ENCODE measurements around the gene ORM1.
"Not testable (repeated sequence)": the region's sequence is repeated elsewhere in the genome, so short reads cannot be mapped to it uniquely, and the experiment has no call there.

ORM1 gene

GRCh38 chr9:114322831-114323531 lies at the start of gene ORM1:
Gene ORM1 (plus strand): TSS chr9:114323098. CDS start chr9:114323134, 36 bp downstream.
- H3K27ac ChIP-seq (ENCODE audit: low read depth in 2 of 2, low read length in 2 of 2); H3K36me3 ChIP-seq (ENCODE audit: control insufficient read depth in 2 of 2, insufficient read depth in 2 of 2, low read length in 2 of 2); H3K27me3 ChIP-seq (ENCODE audit: control insufficient read depth in 2 of 2, insufficient read depth in 2 of 2, low read length in 2 of 2); H3K9ac ChIP-seq (ENCODE audit: low read depth in 1 of 2, low read length in 2 of 2); H3K4me3 ChIP-seq (ENCODE audit: low read length in 2 of 2); H3K9me3 ChIP-seq (ENCODE audit: control insufficient read depth in 2 of 2, low read length in 2 of 2); H3K4me1 ChIP-seq (ENCODE audit: control insufficient read depth in 2 of 2, insufficient read depth in 2 of 2, low read length in 2 of 2): not testable (repeated sequence)

GRCh38 chr9:114273461-114273881 lies 49.4 kb upstream of the ORM1 start:
- H3K4me1 ChIP-seq (ENCODE audit: control insufficient read depth in 2 of 2, insufficient read depth in 2 of 2, low read length in 2 of 2), result peaks cover 0 to 3% of the 10 kb centered on the region in 2 donors
- H3K4me3 ChIP-seq (ENCODE audit: low read length in 2 of 2), result no peak overlapping the region
- no peaks in the 10 kb centered on the region for H3K36me3 ChIP-seq (ENCODE audit: control insufficient read depth in 2 of 2, insufficient read depth in 2 of 2, low read length in 2 of 2)
- H3K9me3 ChIP-seq (ENCODE audit: control insufficient read depth in 2 of 2, low read length in 2 of 2), result no peaks in the 10 kb centered on the region
- no peaks in the 10 kb centered on the region for H3K27me3 ChIP-seq (ENCODE audit: control insufficient read depth in 2 of 2, insufficient read depth in 2 of 2, low read length in 2 of 2)
- H3K9ac ChIP-seq (ENCODE audit: low read depth in 1 of 2, low read length in 2 of 2), result no peak overlapping the region
- no peak overlapping the region for H3K27ac ChIP-seq (ENCODE audit: low read depth in 2 of 2, low read length in 2 of 2)

- H3K4me3 ChIP-seq (ENCODE audit: low read length in 2 of 2), result no peak overlapping the region
- no peak overlapping the region for H3K27ac ChIP-seq (ENCODE audit: low read depth in 2 of 2, low read length in 2 of 2)
- H3K4me1 ChIP-seq (ENCODE audit: control insufficient read depth in 2 of 2, insufficient read depth in 2 of 2, low read length in 2 of 2), result peaks cover 0 to 3% of the 10 kb centered on the region in 2 donors
- H3K9ac ChIP-seq (ENCODE audit: low read depth in 1 of 2, low read length in 2 of 2), result no peak overlapping the region
- H3K36me3 ChIP-seq (ENCODE audit: control insufficient read depth in 2 of 2, insufficient read depth in 2 of 2, low read length in 2 of 2), result no peaks in the 10 kb centered on the region
- H3K9me3 ChIP-seq (ENCODE audit: control insufficient read depth in 2 of 2, low read length in 2 of 2), result no peaks in the 10 kb centered on the region
- no peaks in the 10 kb centered on the region for H3K27me3 ChIP-seq (ENCODE audit: control insufficient read depth in 2 of 2, insufficient read depth in 2 of 2, low read length in 2 of 2)
Measured at GRCh38 chr9:114274217-114274616, 48.7 kb upstream of the ORM1 start.

GRCh38 chr9:114275246-114276004 lies 47.5 kb upstream of the ORM1 start:
- no peaks in the 10 kb centered on the region for H3K27me3 ChIP-seq (ENCODE audit: control insufficient read depth in 2 of 2, insufficient read depth in 2 of 2, low read length in 2 of 2)
- H3K4me1 ChIP-seq (ENCODE audit: control insufficient read depth in 2 of 2, insufficient read depth in 2 of 2, low read length in 2 of 2), result peaks cover 0 to 3% of the 10 kb centered on the region in 2 donors
- H3K4me3 ChIP-seq (ENCODE audit: low read length in 2 of 2), result no peak overlapping the region
- H3K27ac ChIP-seq (ENCODE audit: low read depth in 2 of 2, low read length in 2 of 2), result no peak overlapping the region
- no peaks in the 10 kb centered on the region for H3K9me3 ChIP-seq (ENCODE audit: control insufficient read depth in 2 of 2, low read length in 2 of 2)
- H3K36me3 ChIP-seq (ENCODE audit: control insufficient read depth in 2 of 2, insufficient read depth in 2 of 2, low read length in 2 of 2), result no peaks in the 10 kb centered on the region
- no peak overlapping the region for H3K9ac ChIP-seq (ENCODE audit: low read depth in 1 of 2, low read length in 2 of 2)

GRCh38 chr9:114276908-114277821 lies 45.7 kb upstream of the ORM1 start:
- Histone ChIP-seq H3K27me3 (ENCODE audit: control insufficient read depth in 2 of 2, insufficient read depth in 2 of 2, low read length in 2 of 2) (no peaks in the 10 kb centered on the region), H3K36me3 (ENCODE audit: control insufficient read depth in 2 of 2, insufficient read depth in 2 of 2, low read length in 2 of 2) (no peaks in the 10 kb centered on the region), H3K27ac (ENCODE audit: low read depth in 2 of 2, low read length in 2 of 2) (no peak overlapping the region), H3K9me3 (ENCODE audit: control insufficient read depth in 2 of 2, low read length in 2 of 2) (no peaks in the 10 kb centered on the region), H3K4me3 (ENCODE audit: low read length in 2 of 2) (no peak overlapping the region), H3K9ac (ENCODE audit: low read depth in 1 of 2, low read length in 2 of 2) (no peak overlapping the region), H3K4me1 (ENCODE audit: control insufficient read depth in 2 of 2, insufficient read depth in 2 of 2, low read length in 2 of 2) (peaks cover 0 to 3% of the 10 kb centered on the region in 2 donors)

GRCh38 chr9:114278356-114278755 lies 44.5 kb upstream of the ORM1 start:
- Histone ChIP-seq H3K4me3 (ENCODE audit: low read length in 2 of 2) (no peak overlapping the region), H3K27me3 (ENCODE audit: control insufficient read depth in 2 of 2, insufficient read depth in 2 of 2, low read length in 2 of 2) (no peaks in the 10 kb centered on the region), H3K9me3 (ENCODE audit: control insufficient read depth in 2 of 2, low read length in 2 of 2) (no peaks in the 10 kb centered on the region), H3K9ac (ENCODE audit: low read depth in 1 of 2, low read length in 2 of 2) (no peak overlapping the region), H3K27ac (ENCODE audit: low read depth in 2 of 2, low read length in 2 of 2) (no peak overlapping the region), H3K36me3 (ENCODE audit: control insufficient read depth in 2 of 2, insufficient read depth in 2 of 2, low read length in 2 of 2) (no peaks in the 10 kb centered on the region), H3K4me1 (ENCODE audit: control insufficient read depth in 2 of 2, insufficient read depth in 2 of 2, low read length in 2 of 2) (peaks cover 0 to 3% of the 10 kb centered on the region in 2 donors)

GRCh38 chr9:114278881-114279570 lies 43.9 kb upstream of the ORM1 start:
- Histone ChIP-seq H3K4me1 (ENCODE audit: control insufficient read depth in 2 of 2, insufficient read depth in 2 of 2, low read length in 2 of 2) (peaks cover 0 to 3% of the 10 kb centered on the region in 2 donors), H3K36me3 (ENCODE audit: control insufficient read depth in 2 of 2, insufficient read depth in 2 of 2, low read length in 2 of 2) (no peaks in the 10 kb centered on the region), H3K27me3 (ENCODE audit: control insufficient read depth in 2 of 2, insufficient read depth in 2 of 2, low read length in 2 of 2) (no peaks in the 10 kb centered on the region), H3K27ac (ENCODE audit: low read depth in 2 of 2, low read length in 2 of 2) (no peak overlapping the region), H3K9me3 (ENCODE audit: control insufficient read depth in 2 of 2, low read length in 2 of 2) (no peaks in the 10 kb centered on the region), H3K9ac (ENCODE audit: low read depth in 1 of 2, low read length in 2 of 2) (no peak overlapping the region), H3K4me3 (ENCODE audit: low read length in 2 of 2) (no peak overlapping the region)

GRCh38 chr9:114279693-114280092 lies 43.2 kb upstream of the ORM1 start:
- Histone ChIP-seq H3K9ac (ENCODE audit: low read depth in 1 of 2, low read length in 2 of 2) (no peak overlapping the region), H3K4me1 (ENCODE audit: control insufficient read depth in 2 of 2, insufficient read depth in 2 of 2, low read length in 2 of 2) (peaks cover 0 to 3% of the 10 kb centered on the region in 2 donors)

GRCh38 chr9:114280636-114281472 lies 42.0 kb upstream of the ORM1 start:
- Histone ChIP-seq H3K9ac (ENCODE audit: low read depth in 1 of 2, low read length in 2 of 2) (no peak overlapping the region), H3K9me3 (ENCODE audit: control insufficient read depth in 2 of 2, low read length in 2 of 2) (no peaks in the 10 kb centered on the region), H3K4me1 (ENCODE audit: control insufficient read depth in 2 of 2, insufficient read depth in 2 of 2, low read length in 2 of 2) (peaks cover 0 to 3% of the 10 kb centered on the region in 2 donors), H3K27ac (ENCODE audit: low read depth in 2 of 2, low read length in 2 of 2) (no peak overlapping the region), H3K27me3 (ENCODE audit: control insufficient read depth in 2 of 2, insufficient read depth in 2 of 2, low read length in 2 of 2) (no peaks in the 10 kb centered on the region), H3K4me3 (ENCODE audit: low read length in 2 of 2) (no peak overlapping the region), H3K36me3 (ENCODE audit: control insufficient read depth in 2 of 2, insufficient read depth in 2 of 2, low read length in 2 of 2) (no peaks in the 10 kb centered on the region)

More at GRCh38 chr9:114279693-114280092, 43.2 kb upstream of the ORM1 start:
- no peaks in the 10 kb centered on the region for H3K27me3 ChIP-seq (ENCODE audit: control insufficient read depth in 2 of 2, insufficient read depth in 2 of 2, low read length in 2 of 2)
- no peaks in the 10 kb centered on the region for H3K9me3 ChIP-seq (ENCODE audit: control insufficient read depth in 2 of 2, low read length in 2 of 2)
- no peaks in the 10 kb centered on the region for H3K36me3 ChIP-seq (ENCODE audit: control insufficient read depth in 2 of 2, insufficient read depth in 2 of 2, low read length in 2 of 2)
- H3K4me3 ChIP-seq (ENCODE audit: low read length in 2 of 2), result no peak overlapping the region
- H3K27ac ChIP-seq (ENCODE audit: low read depth in 2 of 2, low read length in 2 of 2), result no peak overlapping the region
